ENCODE results near the gene ATAD3B. TPM values are rescaled to one million over a fixed set of nuclear protein-coding genes. Genes with fewer than 3 reads are reported as not detected.

Gene ATAD3B
- polyA plus RNA-seq, 2 of the 4 experiments (the other 2 are of a cell fraction) = 0.21 to 0.99 TPM

GRCh38 chr1:1434824-1435105 is 36.8 kb upstream of the ATAD3B start:
- CTCF ChIA-PET = interaction anchor here (0.8 to 4.2 kb wide), 2 partner anchors 11 to 70 kb away, joined by 3 to 16 read pairs; no protein-coding TSS in a partner anchor
- FAIRE-seq = no peak
- H3K4me2 ChIP-seq = peak overlapping the region; percentile 98
- no peak for ATAC-seq
- no peak for TF ChIP-seq FOXS1 (CRISPR knock-in tag; IDR thresholded peaks at IDR 0.05)
- TF ChIP-seq RAD21 (conservative IDR thresholded peaks at IDR 0.05 in 1 of 2, IDR thresholded peaks at IDR 0.05 in 1 of 2) = no peak
- no peak for TF ChIP-seq MYC (IDR thresholded peaks at IDR 0.05; ENCODE audit: borderline replicate concordance, low read length)
- no peak for TF ChIP-seq JUN (IDR thresholded peaks at IDR 0.05)
- TF ChIP-seq ZFP36 (IDR thresholded peaks at IDR 0.05; ENCODE audit: borderline replicate concordance, partially characterized antibody) = no peak
- DNase-seq (ENCODE audit: low read depth in 1 of 2, low spot score in 1 of 2) = no peak
- 94% methylated on average over 2 of the region's 4 CpGs for WGBS (ENCODE audit: missing lambda C conversion rate)
- H3K4me1 ChIP-seq = peaks cover 58% of the 10 kb centered on the region
- H3K9me3 ChIP-seq = no peaks in the 10 kb centered on the region
- POLR2A ChIA-PET = no interaction called here
- H3K27ac ChIP-seq = peak overlapping the region in 1 of 2 experiments; percentile 94; a peak in 3 of 6 replicates
- no peak overlapping the region for H3K4me3 ChIP-seq

GRCh38 chr1:1435106-1435903 is 36.3 kb upstream of the ATAD3B start, which contains the start of gene VWA1:
VWA1 (plus strand) TSS chr1:1435690; CDS start chr1:1435749, 59 bp downstream.
- Histone ChIP-seq H3K4me1 (peaks cover 53% of the 10 kb centered on the region), H3K27ac (peak within 1 kb of the TSS; percentile 74 to 94), H3K4me3 (peak within 1 kb of the TSS; percentile 67), H3K9me3 (no peaks in the 10 kb centered on the region), H3K4me2 (peak within 1 kb of the TSS; percentile 98)
- TF ChIP-seq, protein P1, sequence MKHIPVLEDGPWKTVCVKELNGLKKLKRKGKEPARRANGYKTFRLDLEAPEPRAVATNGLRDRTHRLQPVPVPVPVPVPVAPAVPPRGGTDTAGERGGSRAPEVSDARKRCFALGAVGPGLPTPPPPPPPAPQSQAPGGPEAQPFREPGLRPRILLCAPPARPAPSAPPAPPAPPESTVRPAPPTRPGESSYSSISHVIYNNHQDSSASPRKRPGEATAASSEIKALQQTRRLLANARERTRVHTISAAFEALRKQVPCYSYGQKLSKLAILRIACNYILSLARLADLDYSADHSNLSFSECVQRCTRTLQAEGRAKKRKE (CRISPR knock-in tag; IDR thresholded peaks at IDR 0.05; ENCODE audit: low read depth) = no peak
- TF ChIP-seq CHD2 (IDR thresholded peaks at IDR 0.05; ENCODE audit: low read length, partially characterized antibody) = no peak
- no peak for TF ChIP-seq HEYL (CRISPR knock-in tag; IDR thresholded peaks at IDR 0.05)
- no peak for TF ChIP-seq NPAS2 (CRISPR knock-in tag; IDR thresholded peaks at IDR 0.05; ENCODE audit: borderline replicate concordance)
- TF ChIP-seq CHD4 (IDR thresholded peaks at IDR 0.05; ENCODE audit: borderline replicate concordance) = no peak
- TF ChIP-seq MYC (IDR thresholded peaks at IDR 0.05; ENCODE audit: borderline replicate concordance, low read length) = no peak
- no peak for TF ChIP-seq ZSCAN20 (CRISPR knock-in tag; IDR thresholded peaks at IDR 0.05)
- TF ChIP-seq EHF (CRISPR knock-in tag; IDR thresholded peaks at IDR 0.05) = no peak
- TF ChIP-seq PBX3 (IDR thresholded peaks at IDR 0.05) = no peak
- TF ChIP-seq CEBPB (IDR thresholded peaks at IDR 0.05) = no peak
- TF ChIP-seq FOXS1 (CRISPR knock-in tag; IDR thresholded peaks at IDR 0.05) = no peak
- 0 out of 2 replicates have a peak, but pooled peaks have one; percentile 15 for TF ChIP-seq MAX (IDR thresholded peaks at IDR 0.05)
- peak; percentile 41 for TF ChIP-seq POLR2A (IDR thresholded peaks at IDR 0.05; ENCODE audit: low read length)
- 0 out of 5 replicates have a peak, but pooled peaks of 1 of the 2 experiments have one; percentile 38 for TF ChIP-seq JUN (IDR thresholded peaks at IDR 0.05)
- TF ChIP-seq CBX2 (IDR thresholded peaks at IDR 0.05; ENCODE audit: borderline replicate concordance, low read depth) = no peak
- no peak for TF ChIP-seq SREBF2 (IDR thresholded peaks at IDR 0.05)
- TF ChIP-seq, protein P2, sequence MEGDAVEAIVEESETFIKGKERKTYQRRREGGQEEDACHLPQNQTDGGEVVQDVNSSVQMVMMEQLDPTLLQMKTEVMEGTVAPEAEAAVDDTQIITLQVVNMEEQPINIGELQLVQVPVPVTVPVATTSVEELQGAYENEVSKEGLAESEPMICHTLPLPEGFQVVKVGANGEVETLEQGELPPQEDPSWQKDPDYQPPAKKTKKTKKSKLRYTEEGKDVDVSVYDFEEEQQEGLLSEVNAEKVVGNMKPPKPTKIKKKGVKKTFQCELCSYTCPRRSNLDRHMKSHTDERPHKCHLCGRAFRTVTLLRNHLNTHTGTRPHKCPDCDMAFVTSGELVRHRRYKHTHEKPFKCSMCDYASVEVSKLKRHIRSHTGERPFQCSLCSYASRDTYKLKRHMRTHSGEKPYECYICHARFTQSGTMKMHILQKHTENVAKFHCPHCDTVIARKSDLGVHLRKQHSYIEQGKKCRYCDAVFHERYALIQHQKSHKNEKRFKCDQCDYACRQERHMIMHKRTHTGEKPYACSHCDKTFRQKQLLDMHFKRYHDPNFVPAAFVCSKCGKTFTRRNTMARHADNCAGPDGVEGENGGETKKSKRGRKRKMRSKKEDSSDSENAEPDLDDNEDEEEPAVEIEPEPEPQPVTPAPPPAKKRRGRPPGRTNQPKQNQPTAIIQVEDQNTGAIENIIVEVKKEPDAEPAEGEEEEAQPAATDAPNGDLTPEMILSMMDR (IDR thresholded peaks at IDR 0.05) = no peak
- no peak for TF ChIP-seq RARB (CRISPR knock-in tag; IDR thresholded peaks at IDR 0.05)
- no peak for TF ChIP-seq EP300 (IDR thresholded peaks at IDR 0.05)
- TF ChIP-seq, protein P3, sequence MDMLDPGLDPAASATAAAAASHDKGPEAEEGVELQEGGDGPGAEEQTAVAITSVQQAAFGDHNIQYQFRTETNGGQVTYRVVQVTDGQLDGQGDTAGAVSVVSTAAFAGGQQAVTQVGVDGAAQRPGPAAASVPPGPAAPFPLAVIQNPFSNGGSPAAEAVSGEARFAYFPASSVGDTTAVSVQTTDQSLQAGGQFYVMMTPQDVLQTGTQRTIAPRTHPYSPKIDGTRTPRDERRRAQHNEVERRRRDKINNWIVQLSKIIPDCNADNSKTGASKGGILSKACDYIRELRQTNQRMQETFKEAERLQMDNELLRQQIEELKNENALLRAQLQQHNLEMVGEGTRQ (IDR thresholded peaks at IDR 0.05) = no peak
- TF ChIP-seq TP53 (CRISPR knock-in tag; IDR thresholded peaks at IDR 0.05) = no peak
- TF ChIP-seq, protein P4, sequence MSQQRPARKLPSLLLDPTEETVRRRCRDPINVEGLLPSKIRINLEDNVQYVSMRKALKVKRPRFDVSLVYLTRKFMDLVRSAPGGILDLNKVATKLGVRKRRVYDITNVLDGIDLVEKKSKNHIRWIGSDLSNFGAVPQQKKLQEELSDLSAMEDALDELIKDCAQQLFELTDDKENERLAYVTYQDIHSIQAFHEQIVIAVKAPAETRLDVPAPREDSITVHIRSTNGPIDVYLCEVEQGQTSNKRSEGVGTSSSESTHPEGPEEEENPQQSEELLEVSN (IDR thresholded peaks at IDR 0.05; ENCODE audit: borderline replicate concordance, low read depth) = no peak
- no peak for TF ChIP-seq MAFK (IDR thresholded peaks at IDR 0.05; ENCODE audit: partially characterized antibody)
- TF ChIP-seq HOXB13 (CRISPR knock-in tag; IDR thresholded peaks at IDR 0.05; ENCODE audit: low read depth) = no peak
- no peak for FAIRE-seq
- ChIA-PET POLR2A (no interaction called here), CTCF (interaction anchor here (0.8 to 4.2 kb wide), 2 partner anchors 11 to 70 kb away, joined by 3 to 16 read pairs; no protein-coding TSS in a partner anchor)
- 39% methylated on average over 21 of the region's 89 CpGs for WGBS (ENCODE audit: missing lambda C conversion rate)
- DNase-seq (ENCODE audit: low read depth in 1 of 2, low spot score in 1 of 2) = peak in 1 of 2 experiments; percentile 48
- peak; percentile 39 to 40 for ATAC-seq
